ENCODE results near the gene CHRM4. TPM values are rescaled to one million over a fixed set of nuclear protein-coding genes. Genes with fewer than 3 reads are reported as not detected.
A peak's percentile ranks its signal among the peaks of the same experiment; 100 is the strongest.

The CHRM4 gene
- total RNA-seq, 1 experiment from 2014 or later, result 1.1 TPM

GRCh38 chr11:46352063-46352841 lies 39.3 kb downstream of the CHRM4 start:
- ChIA-PET POLR2A (no interaction called here), CTCF (interaction anchor here (0.5 to 2.2 kb wide), 16 partner anchors 9 to 506 kb away, joined by 3 to 10 read pairs (median 4); partner anchors contain the start of gene CHRM4), RAD21 (ENCODE audit: low non-redundant PET in 1 of 2, low total read pairs in 2 of 2, uncharacterized antibody in 2 of 2, unreplicated experiment in 2 of 2) (interaction anchor here in 1 of 2 experiments (0.6 kb wide), 1 partner anchor 36 kb away, joined by 4 read pairs; no protein-coding TSS in a partner anchor)
- peaks cover 86% of the 10 kb centered on the region for H3K79me2 ChIP-seq (ENCODE audit: insufficient read depth, low read length)
- H3K4me2 ChIP-seq (ENCODE audit: low read length), result peak overlapping the region; percentile 25; the same call in 1 of the 2 replicates
- H3K9me2 ChIP-seq (ENCODE audit: insufficient read depth), result no peaks in the 10 kb centered on the region
- H3K4me3 ChIP-seq (replicated peaks in 1 of 2; ENCODE audit: low read depth in 1 of 2, low read length in 2 of 2), result no peak overlapping the region
- peaks cover 10 to 27% of the 10 kb centered on the region in 2 experiments; a peak in 3 of 4 replicates for H3K4me1 ChIP-seq (ENCODE audit: control insufficient read depth in 1 of 2, insufficient read depth in 2 of 2, low read length in 2 of 2)
- H3K36me3 ChIP-seq (ENCODE audit: control insufficient read depth in 1 of 2, insufficient read depth in 2 of 2, low read length in 2 of 2), result 0 out of 4 replicates have a peak, but pooled peaks cover 0 to 2% of the 10 kb centered on the region in 2 experiments
- peak overlapping the region; percentile 22; the same call in 1 of the 2 replicates for H3K27ac ChIP-seq (ENCODE audit: low read depth, low read length)
- no peaks in the 10 kb centered on the region for H3K9me3 ChIP-seq (ENCODE audit: control insufficient read depth in 1 of 2, insufficient read depth in 1 of 2, low read depth in 1 of 2, low read length in 2 of 2)
- DNase-seq (ENCODE audit: low read depth, low spot score) (no peak), ATAC-seq (peak; percentile 42)
- H4K20me1 ChIP-seq (ENCODE audit: insufficient read depth), result peaks cover 7% of the 10 kb centered on the region; the same call in 1 of the 2 replicates
- no peak overlapping the region for H3K9ac ChIP-seq (ENCODE audit: low read length)
- no peak overlapping the region for H2AFZ ChIP-seq (ENCODE audit: low read depth, low read length, poor library complexity, severe bottlenecking)
- intact Hi-C loops (cut with micrococcal nuclease), result no loop called here
- TF ChIP-seq YY1 (IDR thresholded peaks at IDR 0.05; ENCODE audit: extremely low read depth, insufficient replicate concordance, low read depth, low read length) (no peak), RAD21 (IDR thresholded peaks at IDR 0.05; ENCODE audit: low read depth) (peak; percentile 70), CTCF (IDR thresholded peaks at IDR 0.05 in 2 of 3, conservative IDR thresholded peaks at IDR 0.05 in 1 of 3; ENCODE audit: borderline replicate concordance in 1 of 3, insufficient read depth in 1 of 3, low read depth in 2 of 3, low read length in 2 of 3) (peak; percentile 67 to 95 (median 89))
- H3K27me3 ChIP-seq (ENCODE audit: insufficient read depth, low read length), result no peaks in the 10 kb centered on the region
- no TSS peak for BruUV-seq (replicated peaks)

GRCh38 chr11:46351606-46352005 lies 40.0 kb downstream of the CHRM4 start:
- no peaks in the 10 kb centered on the region for H3K9me2 ChIP-seq (ENCODE audit: insufficient read depth)
- ChIA-PET CTCF (interaction anchor here (0.9 to 2.2 kb wide), 15 partner anchors 9 to 505 kb away, joined by 3 to 10 read pairs (median 4); partner anchors contain the start of gene CHRM4), POLR2A (no interaction called here), RAD21 (ENCODE audit: low non-redundant PET in 1 of 2, low total read pairs in 2 of 2, uncharacterized antibody in 2 of 2, unreplicated experiment in 2 of 2) (interaction anchor here in 1 of 2 experiments (0.6 kb wide), 1 partner anchor 37 kb away, joined by 4 read pairs; no protein-coding TSS in a partner anchor)
- DNase-seq (ENCODE audit: low read depth, low spot score) (no peak), ATAC-seq (no peak)
- H3K79me2 ChIP-seq (ENCODE audit: insufficient read depth, low read length), result peaks cover 79% of the 10 kb centered on the region
- no peak overlapping the region for H3K4me3 ChIP-seq (replicated peaks in 1 of 2; ENCODE audit: low read depth in 1 of 2, low read length in 2 of 2)
- H3K4me2 ChIP-seq (ENCODE audit: low read length), result peak overlapping the region; percentile 25; the same call in 1 of the 2 replicates
- no peak for TF ChIP-seq RAD21 (IDR thresholded peaks at IDR 0.05; ENCODE audit: low read depth)
- TF ChIP-seq CEBPB (IDR thresholded peaks at IDR 0.05; ENCODE audit: low read depth), result no peak
- TF ChIP-seq JUND (IDR thresholded peaks at IDR 0.05), result no peak
- TF ChIP-seq SIN3A (IDR thresholded peaks at IDR 0.05; ENCODE audit: low read depth), result no peak
- no peak for TF ChIP-seq ELF1 (IDR thresholded peaks at IDR 0.05; ENCODE audit: borderline replicate concordance, low read depth)
- TF ChIP-seq CTCF (IDR thresholded peaks at IDR 0.05 in 2 of 3, conservative IDR thresholded peaks at IDR 0.05 in 1 of 3; ENCODE audit: borderline replicate concordance in 1 of 3, insufficient read depth in 1 of 3, low read depth in 2 of 3, low read length in 2 of 3), result no peak
- no peak for TF ChIP-seq ZFX (IDR thresholded peaks at IDR 0.05)
- TF ChIP-seq POLR2A (IDR thresholded peaks at IDR 0.05; ENCODE audit: borderline replicate concordance, extremely low read depth, insufficient read depth, insufficient read length), result no peak
- peaks cover 13 to 32% of the 10 kb centered on the region in 2 experiments; a peak in 3 of 4 replicates for H3K4me1 ChIP-seq (ENCODE audit: control insufficient read depth in 1 of 2, insufficient read depth in 2 of 2, low read length in 2 of 2)
- no peaks in the 10 kb centered on the region for H3K27me3 ChIP-seq (ENCODE audit: insufficient read depth, low read length)
- H2AFZ ChIP-seq (ENCODE audit: low read depth, low read length, poor library complexity, severe bottlenecking), result no peak overlapping the region
- no TSS peak for BruUV-seq (replicated peaks)
- no peaks in the 10 kb centered on the region for H3K9me3 ChIP-seq (ENCODE audit: control insufficient read depth in 1 of 2, insufficient read depth in 1 of 2, low read depth in 1 of 2, low read length in 2 of 2)
- 0 out of 4 replicates have a peak, but pooled peaks cover 0 to 2% of the 10 kb centered on the region in 2 experiments for H3K36me3 ChIP-seq (ENCODE audit: control insufficient read depth in 1 of 2, insufficient read depth in 2 of 2, low read length in 2 of 2)
- peaks cover 7% of the 10 kb centered on the region; the same call in 1 of the 2 replicates for H4K20me1 ChIP-seq (ENCODE audit: insufficient read depth)
- no peak overlapping the region for H3K27ac ChIP-seq (ENCODE audit: low read depth, low read length)
- H3K9ac ChIP-seq (ENCODE audit: low read length), result no peak overlapping the region
- intact Hi-C loops (cut with micrococcal nuclease), result no loop called here

All from HCT116 (cell line).